Upper lobe of left lung (tissue), 4 donors: ENCODE measurements around the gene LENG1.

ENCODE experiments used
- EP300 ChIP-seq, 4 donors: sonication (generic); formaldehyde crosslinking; IDR thresholded peaks; one replicate each; pipeline ENCODE4 v1.5.1; 2017; ENCODE audit warnings: antibody characterized with exemption in 4 of 4, control low read depth in 2 of 4
- POLR2AphosphoS5 ChIP-seq, 2 donors: sonication (generic); formaldehyde crosslinking; IDR thresholded peaks; one replicate each; pipeline ENCODE4 v1.5.1; 2017; ENCODE audit warnings: antibody characterized with exemption in 2 of 2
- TF ChIP-seq, protein P1 (sequence below), 6 experiments: fragments of 450-650 bp in 4 of 6; fragments of 200-600 bp in 2 of 6; sonication (generic) in 2 of 6; IDR thresholded peaks; one replicate each; pipeline ENCODE4 v1.5.1; 2016 to 2019; ENCODE audit warnings: antibody characterized with exemption in 6 of 6

DNA sequence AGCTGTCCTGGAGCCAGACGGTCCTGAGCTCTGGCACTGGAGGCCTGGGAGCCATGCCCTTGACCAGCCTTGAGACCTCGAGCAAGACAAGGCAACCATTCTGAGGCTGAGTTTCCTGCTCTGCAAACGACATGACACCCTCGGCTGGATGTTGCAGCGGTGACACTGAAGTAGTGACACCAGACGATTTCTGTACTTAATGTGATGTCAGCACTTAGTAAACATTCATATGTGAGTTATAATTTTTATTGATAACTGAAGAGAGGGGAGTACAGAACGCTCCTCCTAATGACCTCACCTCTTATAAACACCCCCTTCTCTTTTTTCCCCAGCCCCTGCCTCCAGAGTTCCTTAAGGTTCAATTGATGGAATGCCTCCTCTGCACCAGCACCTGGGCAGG, 51.0 kb downstream of the LENG1 start:
- no peak for TF ChIP-seq EP300 (IDR thresholded peaks at IDR 0.05)
- TF ChIP-seq, protein P1, sequence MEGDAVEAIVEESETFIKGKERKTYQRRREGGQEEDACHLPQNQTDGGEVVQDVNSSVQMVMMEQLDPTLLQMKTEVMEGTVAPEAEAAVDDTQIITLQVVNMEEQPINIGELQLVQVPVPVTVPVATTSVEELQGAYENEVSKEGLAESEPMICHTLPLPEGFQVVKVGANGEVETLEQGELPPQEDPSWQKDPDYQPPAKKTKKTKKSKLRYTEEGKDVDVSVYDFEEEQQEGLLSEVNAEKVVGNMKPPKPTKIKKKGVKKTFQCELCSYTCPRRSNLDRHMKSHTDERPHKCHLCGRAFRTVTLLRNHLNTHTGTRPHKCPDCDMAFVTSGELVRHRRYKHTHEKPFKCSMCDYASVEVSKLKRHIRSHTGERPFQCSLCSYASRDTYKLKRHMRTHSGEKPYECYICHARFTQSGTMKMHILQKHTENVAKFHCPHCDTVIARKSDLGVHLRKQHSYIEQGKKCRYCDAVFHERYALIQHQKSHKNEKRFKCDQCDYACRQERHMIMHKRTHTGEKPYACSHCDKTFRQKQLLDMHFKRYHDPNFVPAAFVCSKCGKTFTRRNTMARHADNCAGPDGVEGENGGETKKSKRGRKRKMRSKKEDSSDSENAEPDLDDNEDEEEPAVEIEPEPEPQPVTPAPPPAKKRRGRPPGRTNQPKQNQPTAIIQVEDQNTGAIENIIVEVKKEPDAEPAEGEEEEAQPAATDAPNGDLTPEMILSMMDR (IDR thresholded peaks at IDR 0.05), result no peak
- no peak for TF ChIP-seq POLR2AphosphoS5 (IDR thresholded peaks at IDR 0.05)
